Gastroesophageal sphincter (tissue), 3 donors: ENCODE results near the gene ACOX1.

Experiments used
- EP300 ChIP-seq: sonication (generic); formaldehyde crosslinking; IDR thresholded peaks from one replicate; pipeline ENCODE4 v1.6.1; 2017; ENCODE audit warnings: antibody characterized with exemption, mild to moderate bottlenecking
- POLR2A ChIP-seq, 2 donors: fragments of 450-650 bp; IDR thresholded peaks; one replicate each; pipeline ENCODE4 v1.6.1; 2017; ENCODE audit warnings: antibody characterized with exemption in 2 of 2, mild to moderate bottlenecking in 2 of 2, moderate library complexity in 1 of 2
- POLR2AphosphoS5 ChIP-seq: sonication (generic); formaldehyde crosslinking; IDR thresholded peaks from one replicate; pipeline ENCODE4 v1.6.1; 2017; ENCODE audit warnings: antibody characterized with exemption
- TF ChIP-seq, protein P1 (sequence below), 4 experiments: fragments of 200-600 bp in 2 of 4; fragments of 450-650 bp in 2 of 4; sonication (generic) in 1 of 4; IDR thresholded peaks; one replicate each; pipeline ENCODE4 v1.5.1; 2017 to 2019; ENCODE audit warnings: antibody characterized with exemption in 4 of 4, mild to moderate bottlenecking in 2 of 4, moderate library complexity in 2 of 4

DNA sequence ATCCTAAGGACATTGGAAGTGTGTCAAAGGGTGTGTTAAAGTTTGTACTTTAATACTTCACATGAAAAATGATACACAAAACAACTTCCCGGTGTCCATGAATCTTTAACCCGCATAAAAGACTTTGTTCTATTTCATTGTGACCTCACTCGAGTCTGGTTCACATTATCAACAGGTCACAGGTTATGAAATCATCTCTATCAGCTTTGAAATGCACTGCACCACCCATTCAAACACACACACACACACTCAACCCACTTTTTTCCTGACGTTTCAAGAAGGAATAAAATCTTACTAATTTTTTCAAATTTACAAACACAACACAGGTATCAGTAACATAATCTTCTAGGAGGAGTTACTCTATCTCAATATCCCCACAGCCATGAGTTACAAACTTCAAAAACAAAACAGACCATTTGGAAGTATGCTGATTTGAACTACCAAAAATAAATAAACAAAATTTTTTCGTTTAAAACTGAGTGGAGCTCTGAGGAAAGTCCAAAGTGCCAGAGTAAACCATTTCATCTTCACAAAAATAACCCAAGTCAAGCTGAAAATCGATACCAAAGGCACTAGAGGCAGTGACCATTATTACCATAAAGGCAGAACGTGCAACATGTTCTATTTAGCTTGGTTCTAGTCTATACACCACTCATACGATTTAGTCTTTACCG is 2.7 kb downstream of the ACOX1 start:
- TF ChIP-seq, protein P1, sequence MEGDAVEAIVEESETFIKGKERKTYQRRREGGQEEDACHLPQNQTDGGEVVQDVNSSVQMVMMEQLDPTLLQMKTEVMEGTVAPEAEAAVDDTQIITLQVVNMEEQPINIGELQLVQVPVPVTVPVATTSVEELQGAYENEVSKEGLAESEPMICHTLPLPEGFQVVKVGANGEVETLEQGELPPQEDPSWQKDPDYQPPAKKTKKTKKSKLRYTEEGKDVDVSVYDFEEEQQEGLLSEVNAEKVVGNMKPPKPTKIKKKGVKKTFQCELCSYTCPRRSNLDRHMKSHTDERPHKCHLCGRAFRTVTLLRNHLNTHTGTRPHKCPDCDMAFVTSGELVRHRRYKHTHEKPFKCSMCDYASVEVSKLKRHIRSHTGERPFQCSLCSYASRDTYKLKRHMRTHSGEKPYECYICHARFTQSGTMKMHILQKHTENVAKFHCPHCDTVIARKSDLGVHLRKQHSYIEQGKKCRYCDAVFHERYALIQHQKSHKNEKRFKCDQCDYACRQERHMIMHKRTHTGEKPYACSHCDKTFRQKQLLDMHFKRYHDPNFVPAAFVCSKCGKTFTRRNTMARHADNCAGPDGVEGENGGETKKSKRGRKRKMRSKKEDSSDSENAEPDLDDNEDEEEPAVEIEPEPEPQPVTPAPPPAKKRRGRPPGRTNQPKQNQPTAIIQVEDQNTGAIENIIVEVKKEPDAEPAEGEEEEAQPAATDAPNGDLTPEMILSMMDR (IDR thresholded peaks at IDR 0.05) = no peak
- TF ChIP-seq EP300 (no peak), POLR2A (IDR thresholded peaks at IDR 0.05) (no peak), POLR2AphosphoS5 (no peak)
